Measurements from ENCODE around the gene ZNF785. TPM values are rescaled to one million over a fixed set of nuclear protein-coding genes. Genes with fewer than 3 reads are reported as not detected.
"Not testable (repeated sequence)": the region's sequence is repeated elsewhere in the genome, so short reads cannot be mapped to it uniquely, and the experiment has no call there.

ZNF785 gene
- total RNA-seq, result 20.0 and 22.8 TPM in 2 replicates

- Mint-ChIP-seq H3K4me1 (peaks cover 19% of the 10 kb centered on the region), H3K9me3 (no peaks in the 10 kb centered on the region), H3K27me3 (no peaks in the 10 kb centered on the region), H3K27ac (peak within 1 kb of the TSS; percentile 79), H3K36me3 (ENCODE audit: low read depth) (peaks cover 22% of the 10 kb centered on the region), H3K4me3 (peak within 1 kb of the TSS; percentile 85)
- ChIA-PET CTCF (interaction anchor here (1.3 kb wide), 1 partner anchor 50 kb away, joined by 3 read pairs; no protein-coding TSS in a partner anchor), POLR2A (interaction anchor here (0.6 to 4.4 kb wide), 19 partner anchors 9 to 402 kb away, joined by 3 to 35 read pairs (median 6); partner anchors contain the start of genes CORO1A, DCTPP1, FBRS and PRR14)
- ATAC-seq (ENCODE audit: low read depth), result peak; percentile 99
- TF ChIP-seq CTCF (IDR thresholded peaks at IDR 0.05), result no peak
- peak; percentile 76 for DNase-seq
- intact Hi-C loops (cut with micrococcal nuclease), result loop anchor here (1.0 kb wide), 7 partner anchors 13 to 337 kb away; partner anchors contain the start of genes DCTPP1, ZNF689 and ZNF764
These were observed at the start of gene ZNF785 for GRCh38 chr16:30585400-30586191. ZNF785 (minus strand) TSS chr16:30585697; CDS start chr16:30585611, 86 bp downstream.

- intact Hi-C loops (cut with micrococcal nuclease), result no loop called here
- Mint-ChIP-seq H3K36me3 (ENCODE audit: low read depth) (peaks cover 5% of the 10 kb centered on the region), H3K9me3 (no peaks in the 10 kb centered on the region), H3K27ac (peak overlapping the region; percentile 97), H3K27me3 (no peaks in the 10 kb centered on the region), H3K4me3 (peak overlapping the region; percentile 95), H3K4me1 (peaks cover 25% of the 10 kb centered on the region)
- TF ChIP-seq CTCF (IDR thresholded peaks at IDR 0.05), result no peak
- POLR2A ChIA-PET, result interaction anchor here (0.6 to 6.1 kb wide), 27 partner anchors 15 to 569 kb away, joined by 3 to 65 read pairs (median 6); partner anchors contain the start of genes ALDOA, CORO1A, DCTPP1 and FBRS
- DNase-seq (no peak), ATAC-seq (ENCODE audit: low read depth) (no peak)
- CTCF ChIA-PET, result interaction anchor here (0.6 to 1.0 kb wide), 3 partner anchors 17 to 297 kb away, joined by 3 read pairs; partner anchors contain the start of genes DCTPP1 and PRR14
These were observed 48.0 kb upstream of the ZNF785 start for GRCh38 chr16:30633526-30633925.

GRCh38 chr16:30632454-30632853, 47.0 kb upstream of the ZNF785 start:
- intact Hi-C loops (cut with micrococcal nuclease); H3K27me3 Mint-ChIP-seq; DNase-seq; H3K27ac Mint-ChIP-seq; H3K9me3 Mint-ChIP-seq; ATAC-seq (ENCODE audit: low read depth); H3K4me3 Mint-ChIP-seq; H3K36me3 Mint-ChIP-seq (ENCODE audit: low read depth): not testable (repeated sequence)
- ChIA-PET POLR2A (interaction anchor here (1.2 to 6.1 kb wide), 3 partner anchors 18 to 27 kb away, joined by 5 to 65 read pairs (median 10); partner anchors contain the start of genes FBRS, PRR14 and ZNF689), CTCF (interaction anchor here (1.4 kb wide), 1 partner anchor 18 kb away, joined by 6 read pairs; the partner anchor contains the start of gene PRR14)
- peaks cover 24% of the 10 kb centered on the region for H3K4me1 Mint-ChIP-seq

GRCh38 chr16:30628628-30629540, 43.4 kb upstream of the ZNF785 start:
- Mint-ChIP-seq H3K27ac (peak overlapping the region; percentile 76), H3K27me3 (no peaks in the 10 kb centered on the region), H3K4me3 (peak overlapping the region; percentile 69), H3K36me3 (ENCODE audit: low read depth) (no peaks in the 10 kb centered on the region), H3K9me3 (no peaks in the 10 kb centered on the region), H3K4me1 (peaks cover 6% of the 10 kb centered on the region)
- ATAC-seq (ENCODE audit: low read depth), result peak; percentile 93
- intact Hi-C loops (cut with micrococcal nuclease), result loop anchor here (1.0 to 2.0 kb wide), 2 partner anchors 66 to 199 kb away; partner anchors contain the start of gene DCTPP1
- DNase-seq, result peak; percentile 84
- TF ChIP-seq CTCF (IDR thresholded peaks at IDR 0.05), result peak; percentile 70
- ChIA-PET CTCF (interaction anchor here (0.6 to 2.0 kb wide), 24 partner anchors 9 to 537 kb away, joined by 3 to 12 read pairs (median 4); partner anchors contain the start of genes DCTPP1, FBRS, ITGAL and PRR14), POLR2A (interaction anchor here (0.5 to 1.8 kb wide), 9 partner anchors 19 to 1817 kb away, joined by 3 to 13 read pairs (median 4); partner anchors contain the start of genes ALDOA, ZNF689, ZNF747 and ZNF771)

- no peak for ATAC-seq (ENCODE audit: low read depth)
- ChIA-PET POLR2A (interaction anchor here (0.7 kb wide), 2 partner anchors 94 to 216 kb away, joined by 3 to 5 read pairs; no protein-coding TSS in a partner anchor), CTCF (interaction anchor here (1.2 kb wide), 1 partner anchor 10 kb away, joined by 3 read pairs; no protein-coding TSS in a partner anchor)
- Mint-ChIP-seq H3K27ac (no peak overlapping the region), H3K9me3 (no peaks in the 10 kb centered on the region), H3K4me1 (peaks cover 5% of the 10 kb centered on the region), H3K36me3 (ENCODE audit: low read depth) (no peaks in the 10 kb centered on the region), H3K27me3 (peaks cover 3% of the 10 kb centered on the region), H3K4me3 (no peak overlapping the region)
- DNase-seq, result no peak
- intact Hi-C loops (cut with micrococcal nuclease), result no loop called here
- TF ChIP-seq CTCF (IDR thresholded peaks at IDR 0.05), result no peak
These were observed 40.7 kb upstream of the ZNF785 start for GRCh38 chr16:30626236-30626635.
